ENCODE measurements around the gene AHNAK.

The AHNAK gene

DNA sequence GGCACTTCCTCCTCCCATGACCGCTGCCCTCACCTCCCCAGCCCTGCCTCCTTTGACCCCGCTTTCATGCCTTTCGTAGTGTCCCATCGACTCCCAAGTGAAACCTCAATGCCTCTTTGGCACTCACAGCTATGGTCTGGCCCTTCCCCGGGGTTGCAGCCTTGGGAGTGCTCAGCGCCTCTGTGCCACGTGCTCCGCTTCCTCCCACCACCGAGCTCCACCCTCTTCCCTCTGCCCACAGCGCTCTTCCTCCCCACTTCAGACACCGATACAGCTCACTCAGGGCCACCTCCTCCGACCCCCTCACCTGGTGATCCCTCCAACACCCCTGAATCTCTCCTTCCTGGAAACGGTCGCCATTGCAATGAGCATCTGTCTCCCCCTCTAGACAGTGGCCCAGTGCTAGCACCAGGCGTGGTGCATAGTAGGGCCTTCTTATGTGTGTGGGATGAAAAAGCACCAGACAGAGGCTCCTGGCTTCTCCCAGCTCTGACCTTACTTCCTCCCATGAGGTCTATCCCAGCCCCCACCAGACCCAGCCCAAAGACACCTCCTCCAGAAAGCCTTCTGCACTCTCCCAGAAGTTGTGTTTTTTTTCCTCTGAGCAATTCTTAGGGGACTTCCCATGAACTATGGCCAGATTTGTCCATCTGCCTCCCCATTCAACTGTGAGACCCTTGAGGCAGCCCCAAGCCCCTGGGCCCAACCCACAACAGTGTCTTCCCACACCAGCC is 144.2 kb downstream of the AHNAK start:
- no peak for DNase-seq (ENCODE audit: low read depth)

GRCh38 chr11:62401811-62402210 is 144.8 kb downstream of the AHNAK start:
- no peak for DNase-seq (ENCODE audit: low read depth)
- TF ChIP-seq CTCF (IDR thresholded peaks at IDR 0.05; ENCODE audit: low read depth, low read length) (no peak), MYC (IDR thresholded peaks at IDR 0.05; ENCODE audit: low read depth, low read length) (no peak), POLR2A (IDR thresholded peaks at IDR 0.05; ENCODE audit: extremely low read depth, insufficient read length) (no peak)
- TF ChIP-seq, protein P1, sequence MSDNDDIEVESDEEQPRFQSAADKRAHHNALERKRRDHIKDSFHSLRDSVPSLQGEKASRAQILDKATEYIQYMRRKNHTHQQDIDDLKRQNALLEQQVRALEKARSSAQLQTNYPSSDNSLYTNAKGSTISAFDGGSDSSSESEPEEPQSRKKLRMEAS (IDR thresholded peaks at IDR 0.05; ENCODE audit: low read depth, low read length) = no peak
- H3K4me3 ChIP-seq (ENCODE audit: low read depth, low read length) = no peak overlapping the region

More for the DNA sequence above, 144.2 kb downstream of the AHNAK start:
- H3K4me3 ChIP-seq (ENCODE audit: low read depth, low read length) = no peak overlapping the region
- no peak for TF ChIP-seq MYC (IDR thresholded peaks at IDR 0.05; ENCODE audit: low read depth, low read length)
- TF ChIP-seq, protein P1 (IDR thresholded peaks at IDR 0.05; ENCODE audit: low read depth, low read length) = peak; percentile 23; the same call in 1 of the 2 replicates

GRCh38 chr11:62401356-62401755 is 145.2 kb downstream of the AHNAK start:
- TF ChIP-seq POLR2A (IDR thresholded peaks at IDR 0.05; ENCODE audit: extremely low read depth, insufficient read length) (no peak), CTCF (IDR thresholded peaks at IDR 0.05; ENCODE audit: low read depth, low read length) (no peak), MYC (IDR thresholded peaks at IDR 0.05; ENCODE audit: low read depth, low read length) (no peak)
- TF ChIP-seq, protein P1 (IDR thresholded peaks at IDR 0.05; ENCODE audit: low read depth, low read length) = no peak
- no peak for DNase-seq (ENCODE audit: low read depth)
- no peak overlapping the region for H3K4me3 ChIP-seq (ENCODE audit: low read depth, low read length)

GRCh38 chr11:62400760-62401159 is 145.8 kb downstream of the AHNAK start:
- DNase-seq (ENCODE audit: low read depth) = no peak
- TF ChIP-seq, protein P1 (IDR thresholded peaks at IDR 0.05; ENCODE audit: low read depth, low read length) = no peak
- TF ChIP-seq POLR2A (IDR thresholded peaks at IDR 0.05; ENCODE audit: extremely low read depth, insufficient read length) (no peak), CTCF (IDR thresholded peaks at IDR 0.05; ENCODE audit: low read depth, low read length) (no peak), MYC (IDR thresholded peaks at IDR 0.05; ENCODE audit: low read depth, low read length) (no peak)
- H3K4me3 ChIP-seq (ENCODE audit: low read depth, low read length) = no peak overlapping the region

DNA sequence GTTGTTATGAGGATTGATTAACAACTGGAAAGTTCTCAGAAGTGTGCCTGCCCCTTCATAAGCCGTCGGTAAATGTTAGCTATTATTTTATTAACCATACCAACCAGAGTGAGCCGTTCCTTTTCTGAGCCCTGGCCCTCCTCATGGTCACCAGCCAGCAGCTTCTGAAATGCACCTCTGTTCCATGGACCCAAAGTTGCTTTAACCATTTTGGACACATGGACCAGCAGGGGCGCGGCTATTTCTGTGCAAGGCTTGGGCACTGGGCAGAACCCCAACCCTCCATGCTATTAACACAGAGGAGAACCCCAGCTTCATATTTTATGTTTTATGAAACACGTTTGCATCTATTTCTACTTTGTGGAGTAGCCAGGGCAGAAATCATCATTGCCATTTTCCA is 146.3 kb downstream of the AHNAK start:
- TF ChIP-seq CTCF (IDR thresholded peaks at IDR 0.05; ENCODE audit: low read depth, low read length) (no peak), MYC (IDR thresholded peaks at IDR 0.05; ENCODE audit: low read depth, low read length) (no peak), POLR2A (IDR thresholded peaks at IDR 0.05; ENCODE audit: extremely low read depth, insufficient read length) (no peak)
- TF ChIP-seq, protein P1 (IDR thresholded peaks at IDR 0.05; ENCODE audit: low read depth, low read length) = no peak

DNA sequence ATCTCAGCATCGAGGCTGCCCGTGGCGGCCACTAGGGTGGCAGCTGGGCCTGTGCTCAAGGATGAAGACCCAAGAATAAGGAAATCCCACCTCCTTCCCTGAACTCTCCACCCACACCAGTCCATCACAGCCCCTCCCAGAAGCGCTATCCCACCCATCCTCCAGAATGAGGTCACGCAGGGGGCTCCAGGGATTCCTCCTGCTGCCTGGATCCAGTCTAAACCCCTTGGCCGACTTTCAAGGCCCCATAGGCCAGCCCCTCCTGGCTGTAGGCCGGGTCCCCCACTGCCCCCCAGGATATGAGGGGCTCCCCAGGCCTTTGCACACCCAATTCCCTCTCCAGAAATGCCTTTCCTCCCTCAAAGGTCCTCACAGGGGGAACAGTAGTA is 146.7 kb downstream of the AHNAK start:
- no peak for DNase-seq (ENCODE audit: low read depth)
- H3K4me3 ChIP-seq (ENCODE audit: low read depth, low read length) = no peak overlapping the region
- TF ChIP-seq, protein P1 (IDR thresholded peaks at IDR 0.05; ENCODE audit: low read depth, low read length) = no peak
- TF ChIP-seq MYC (IDR thresholded peaks at IDR 0.05; ENCODE audit: low read depth, low read length) (no peak), POLR2A (IDR thresholded peaks at IDR 0.05; ENCODE audit: extremely low read depth, insufficient read length) (no peak), CTCF (IDR thresholded peaks at IDR 0.05; ENCODE audit: low read depth, low read length) (no peak)

More for the DNA sequence above, 146.3 kb downstream of the AHNAK start:
- DNase-seq (ENCODE audit: low read depth) = no peak
- no peak overlapping the region for H3K4me3 ChIP-seq (ENCODE audit: low read depth, low read length)
